Astrocyte (in vitro differentiated cells and primary cell): ENCODE measurements around the gene SEMA4C. TPM values are rescaled to one million over a fixed set of nuclear protein-coding genes. Genes with fewer than 3 reads are reported as not detected.

ENCODE experiments used
- DNase-seq: peaks from one replicate; pipeline ENCODE4 v3.0.0-alpha.2; 2010; ENCODE audit warnings: low read depth
- FAIRE-seq: peaks from 2 replicates; lab custom pipeline; 2011; peaks lifted over from hg19 to GRCh38; lab: Jason Lieb, UNC
- H2AFZ ChIP-seq: 2 replicates; pipeline ENCODE4 v1.6.0; 2012; ENCODE audit warnings: low read depth, low read length, inconsistent platforms
- H3K27ac ChIP-seq: 2 replicates; pipeline ENCODE4 v1.5.1; 2011; ENCODE audit warnings: low read depth, low read length, inconsistent platforms
- H3K27me3 ChIP-seq: 2 replicates; pipeline ENCODE4 v1.6.0; 2011; ENCODE audit warnings: low read length, inconsistent platforms; ENCODE audit not compliant: insufficient read depth
- H3K36me3 ChIP-seq: 2 replicates; pipeline ENCODE4 v1.5.1; 2011; ENCODE audit warnings: low read length, inconsistent platforms; ENCODE audit not compliant: insufficient read depth
- H3K4me1 ChIP-seq: 2 replicates; pipeline ENCODE4 v1.5.1; 2011; ENCODE audit warnings: low read length, inconsistent platforms; ENCODE audit not compliant: insufficient read depth
- H3K4me2 ChIP-seq: 2 replicates; pipeline ENCODE4 v1.6.0; 2012; ENCODE audit warnings: low read length, inconsistent platforms
- H3K4me3 ChIP-seq: 2 replicates; pipeline ENCODE4 v1.5.1; 2011; ENCODE audit warnings: low read depth, mild to moderate bottlenecking, low read length, inconsistent platforms; ENCODE audit not compliant: insufficient read depth
- H3K79me2 ChIP-seq: 2 replicates; pipeline ENCODE4 v1.6.0; 2012; ENCODE audit warnings: mild to moderate bottlenecking, low read length, inconsistent platforms; ENCODE audit not compliant: insufficient read depth
- H3K9ac ChIP-seq: 2 replicates; pipeline ENCODE4 v1.6.0; 2012; ENCODE audit warnings: mild to moderate bottlenecking, low read length, inconsistent platforms
- H3K9me3 ChIP-seq: 2 replicates; pipeline ENCODE4 v1.5.1; 2012; ENCODE audit warnings: low read depth, mild to moderate bottlenecking, low read length, inconsistent platforms; ENCODE audit not compliant: insufficient read depth
- H4K20me1 ChIP-seq: 2 replicates; pipeline ENCODE4 v1.6.0; 2012; ENCODE audit warnings: low read length, inconsistent platforms; ENCODE audit not compliant: insufficient read depth
- H3K27ac Mint-ChIP-seq: one replicate; pipeline ENCODE4 v1.8.0; 2021; ENCODE audit warnings: mild to moderate bottlenecking, mixed read lengths; ENCODE audit not compliant: unreplicated experiment
- H3K27me3 Mint-ChIP-seq: one replicate; pipeline ENCODE4 v1.8.0; 2021; ENCODE audit warnings: low read depth, mixed read lengths; ENCODE audit not compliant: unreplicated experiment
- H3K36me3 Mint-ChIP-seq: one replicate; pipeline ENCODE4 v1.8.0; 2021; ENCODE audit warnings: low read depth, mixed read lengths; ENCODE audit not compliant: unreplicated experiment
- H3K4me1 Mint-ChIP-seq: one replicate; pipeline ENCODE4 v1.8.0; 2021; ENCODE audit warnings: low read depth, mixed read lengths; ENCODE audit not compliant: unreplicated experiment
- H3K4me3 Mint-ChIP-seq: one replicate; pipeline ENCODE4 v1.8.0; 2021; ENCODE audit warnings: mild to moderate bottlenecking, moderate library complexity, mixed read lengths; ENCODE audit not compliant: unreplicated experiment
- H3K9me3 Mint-ChIP-seq: one replicate; pipeline ENCODE4 v1.8.0; 2021; ENCODE audit warnings: mild to moderate bottlenecking, mixed read lengths; ENCODE audit not compliant: unreplicated experiment
- CTCF ChIP-seq: IDR thresholded peaks from 2 replicates; pipeline ENCODE4 v1.5.1; 2011; ENCODE audit warnings: low read depth, mild to moderate bottlenecking, inconsistent platforms, low read length, moderate library complexity; ENCODE audit not compliant: insufficient read depth
- EZH2 ChIP-seq: IDR thresholded peaks from 2 replicates; pipeline ENCODE4 v1.6.1; 2012; ENCODE audit warnings: mild to moderate bottlenecking, low read length, inconsistent platforms; ENCODE audit not compliant: insufficient read depth
- total RNA-seq: library from RNA; stranded (reverse); gene quantifications from 2 replicates; pipeline ENCODE4 v1.2.1, GENCODE V29; 2021

Gene SEMA4C
- total RNA-seq, 1 donor from 2014 or later: 32.8 TPM

GRCh38 chr2:96848264-96848663 is 21.6 kb downstream of the SEMA4C start:
- H3K4me3 ChIP-seq: no peak overlapping the region
- H3K36me3 ChIP-seq: peaks cover 7% of the 10 kb centered on the region
- no peak for DNase-seq
- no peak for FAIRE-seq
- no peaks in the 10 kb centered on the region for H3K9me3 ChIP-seq
- no peak overlapping the region for H3K4me2 ChIP-seq
- no peak overlapping the region for H3K9ac ChIP-seq
- Mint-ChIP-seq H3K36me3 (peaks cover 5% of the 10 kb centered on the region), H3K4me3 (no peak overlapping the region), H3K4me1 (no peaks in the 10 kb centered on the region), H3K9me3 (no peaks in the 10 kb centered on the region), H3K27me3 (no peaks in the 10 kb centered on the region), H3K27ac (no peak overlapping the region)
- no peaks in the 10 kb centered on the region for H3K79me2 ChIP-seq
- TF ChIP-seq CTCF (no peak), EZH2 (no peak)
- H3K27ac ChIP-seq: no peak overlapping the region
- H2AFZ ChIP-seq: no peak overlapping the region
- no peaks in the 10 kb centered on the region for H4K20me1 ChIP-seq
- H3K27me3 ChIP-seq: no peaks in the 10 kb centered on the region
- H3K4me1 ChIP-seq: no peaks in the 10 kb centered on the region

GRCh38 chr2:96847586-96847985 is 22.3 kb downstream of the SEMA4C start:
- TF ChIP-seq EZH2 (no peak), CTCF (no peak)
- H3K27ac ChIP-seq: no peak overlapping the region
- Mint-ChIP-seq H3K4me3 (no peak overlapping the region), H3K27ac (no peak overlapping the region), H3K9me3 (no peaks in the 10 kb centered on the region), H3K36me3 (peaks cover 7% of the 10 kb centered on the region), H3K27me3 (no peaks in the 10 kb centered on the region), H3K4me1 (no peaks in the 10 kb centered on the region)
- no peaks in the 10 kb centered on the region for H3K27me3 ChIP-seq
- no peak overlapping the region for H3K4me3 ChIP-seq
- no peak overlapping the region for H2AFZ ChIP-seq
- no peaks in the 10 kb centered on the region for H3K4me1 ChIP-seq
- peaks cover 7% of the 10 kb centered on the region for H3K36me3 ChIP-seq
- no peaks in the 10 kb centered on the region for H3K9me3 ChIP-seq
- no peaks in the 10 kb centered on the region for H3K79me2 ChIP-seq
- H3K4me2 ChIP-seq: no peak overlapping the region
- DNase-seq (no peak), FAIRE-seq (no peak)
- no peaks in the 10 kb centered on the region for H4K20me1 ChIP-seq
- H3K9ac ChIP-seq: no peak overlapping the region

- FAIRE-seq (no peak), DNase-seq (no peak)
- H3K9ac ChIP-seq: no peak overlapping the region
- no peak overlapping the region for H3K4me3 ChIP-seq
- peaks cover 7% of the 10 kb centered on the region for H3K36me3 Mint-ChIP-seq
- no peaks in the 10 kb centered on the region for H4K20me1 ChIP-seq
- no peaks in the 10 kb centered on the region for H3K27me3 ChIP-seq
- H3K79me2 ChIP-seq: no peaks in the 10 kb centered on the region
- H3K4me2 ChIP-seq: no peak overlapping the region
- H2AFZ ChIP-seq: no peak overlapping the region
- no peaks in the 10 kb centered on the region for H3K27me3 Mint-ChIP-seq
- H3K4me1 ChIP-seq: no peaks in the 10 kb centered on the region
- H3K4me1 Mint-ChIP-seq: no peaks in the 10 kb centered on the region
- H3K27ac Mint-ChIP-seq: no peak overlapping the region
- no peaks in the 10 kb centered on the region for H3K9me3 Mint-ChIP-seq
- peaks cover 7% of the 10 kb centered on the region for H3K36me3 ChIP-seq
- no peaks in the 10 kb centered on the region for H3K9me3 ChIP-seq
- no peak overlapping the region for H3K4me3 Mint-ChIP-seq
- no peak overlapping the region for H3K27ac ChIP-seq
- TF ChIP-seq CTCF (no peak), EZH2 (no peak)
These were observed 23.1 kb downstream of the SEMA4C start for GRCh38 chr2:96846825-96847224.
